Heart left ventricle (tissue), 16 donors: ENCODE data around the gene XBP1. TPM values are rescaled to one million over a fixed set of nuclear protein-coding genes. Genes with fewer than 3 reads are reported as not detected.

Source experiments
- ATAC-seq, 4 donors: fragments of 200-7000 bp; cut with Tn5 transposase; one replicate each; pipeline ENCODE4 v1.9.1; 2020 to 2022; ENCODE audit warnings: moderate library complexity in 4 of 4, mild to moderate bottlenecking in 3 of 4, moderate number of reproducible peaks in 1 of 4
- DNase-seq, 5 donors: peaks; one replicate each; pipeline ENCODE4 v3.0.0-alpha.2; 2020
- H3K27ac ChIP-seq, 12 donors: fragments of 200-600 bp; sonication (generic) in 4 of 12; one replicate each; pipeline versions ENCODE4 v1.5.0 to v1.8.0; 2016 to 2022; ENCODE audit warnings: mild to moderate bottlenecking in 2 of 12
- H3K27me3 ChIP-seq, 9 donors: fragments of 200-600 bp; sonication (generic) in 2 of 9; one replicate each; pipeline versions ENCODE4 v1.5.1 to v1.8.0; 2016 to 2022; ENCODE audit warnings: mild to moderate bottlenecking in 3 of 9
- H3K36me3 ChIP-seq, 9 donors: fragments of 200-600 bp; sonication (generic) in 2 of 9; one replicate each; pipeline versions ENCODE4 v1.5.0 to v1.8.0; 2018 to 2022; ENCODE audit warnings: mild to moderate bottlenecking in 2 of 9
- H3K4me1 ChIP-seq, 12 donors: fragments of 200-600 bp; sonication (generic) in 4 of 12; one replicate each; pipeline versions ENCODE4 v1.5.0 to v1.8.0; 2016 to 2022; ENCODE audit warnings: mild to moderate bottlenecking in 3 of 12
- H3K4me3 ChIP-seq, 12 donors: fragments of 200-600 bp; sonication (generic) in 4 of 12; one replicate each; pipeline versions ENCODE4 v1.5.0 to v1.8.0; 2017 to 2022; ENCODE audit warnings: mild to moderate bottlenecking in 9 of 12, moderate library complexity in 4 of 12
- H3K9me3 ChIP-seq, 12 donors: fragments of 200-600 bp; sonication (generic) in 4 of 12; one replicate each; pipeline versions ENCODE4 v1.5.0 to v1.8.0; 2016 to 2022; ENCODE audit warnings: mild to moderate bottlenecking in 1 of 12
- CTCF ChIP-seq, 12 donors: fragments of 200-600 bp; sonication (generic) in 4 of 12; IDR thresholded peaks; one replicate each; pipeline versions ENCODE4 v1.5.0 to v1.8.0; 2018 to 2022; ENCODE audit warnings: antibody characterized with exemption in 12 of 12, mild to moderate bottlenecking in 5 of 12
- POLR2A ChIP-seq, 2 donors: fragments of 450-650 bp; IDR thresholded peaks; one replicate each; pipeline ENCODE4 v1.6.1; 2017; ENCODE audit warnings: antibody characterized with exemption in 2 of 2, mild to moderate bottlenecking in 2 of 2, moderate library complexity in 2 of 2
- WGBS, 4 donors: extraction: QIAGEN DNeasy Blood & Tissue Kit in 2 of 4; methylation state at CpG; one replicate each; pipeline versions ENCODE4 v1.1.5 to v1.1.7; 2013 to 2018; 5-methylcytosine and 5-hydroxymethylcytosine counted together
- intact Hi-C, 10 donors: fragments of 100-400 bp; cut with DNase I; formaldehyde crosslinking; loops; one replicate each; pipeline versions ENCODE4 v1.11.1 to v1.14.2; 2022
- polyA plus RNA-seq, 2 donors: library from polyadenylated mRNA; stranded (reverse); fragments of 200-250 nt; gene quantifications; one replicate each; pipeline ENCODE4 v1.2.3, GENCODE V29; 2013
- total RNA-seq, 9 donors: library from RNA; depleted of rRNA in 2 of 9; stranded (reverse); fragments of >200 nt in 2 of 9; fragmentation: NEBNext Ultra II Directional in 3 of 9; extraction: Animal tissue kit (Norgen Biotek cat#: 25700) in 3 of 9; gene quantifications; one replicate each; pipeline versions ENCODE4 v1.1.0 to v1.2.4, GENCODE V29; 2016 to 2023
- donor health status: ischemic (EF 13 %, LVEDD 7.1; RV severe dilation, severe dysfunction).
- donor health status: healthy with polysubstance abuse.
- donor health status: DM: no; HTN: yes; CAD: no.
- donor health status: DM: no; HTN: no; CAD: no.
- donor health status: ischemic (EF 25% LVEDD 6.9; RV normal size, moderate dysfunction).
- donor health status: ischemic (EF 25% LVEDD 5.7; RV mildly dilated, moderate dysfunction).
- donor health status: healthy.
- donor health status: DM: yes; HTN: yes; CAD: no.
- donor health status: ischemic (EF 35%, LVEDD 5.7; RV mildly dilated, moderate dysfunction).
- donor health status: nonischemic (EF 11% LVEDD 7.7; RV severe dilation, severe dysfunction).
- donor health status: DM: yes; HTN: yes; CAD: no.
- donor health status: PGD.
- donor health status: ischemic (EF 29% LVEDD 5.4; RV normal size, mild dysfunction).
- donor health status: nonischemic (EF 23%, LVEDD 6.1; RV moderate dilation, normal function).

The XBP1 gene
- total and polyA plus RNA-seq, 11 donors = 23.8 to 160 (median 88.1) TPM

- TF ChIP-seq CTCF (IDR thresholded peaks at IDR 0.05) (no peak), POLR2A (IDR thresholded peaks at IDR 0.05) (no peak)
- ATAC-seq (no peak), DNase-seq (no peak)
- Histone ChIP-seq H3K4me1 (peaks cover 0 to 34% (median 25%) of the 10 kb centered on the region in 12 donors), H3K27me3 (no peaks in the 10 kb centered on the region), H3K9me3 (no peaks in the 10 kb centered on the region), H3K27ac (peak overlapping the region in 1 of 12 donors; percentile 24), H3K36me3 (peaks cover 0 to 46% (median 31%) of the 10 kb centered on the region in 9 donors), H3K4me3 (peak overlapping the region in 3 of 12 donors; percentile 2 to 91 (median 91))
- WGBS, 4 donors = 90 to 96% (median 91%) methylated on average over 1 of the region's 1 CpG
- intact Hi-C loops = no loop called here
Measured at GRCh38 chr22:28774378-28774777, 26.0 kb downstream of the XBP1 start.

GRCh38 chr22:28773461-28773867, 26.9 kb downstream of the XBP1 start:
- ATAC-seq = peak in 1 of 4 donors; percentile 1
- WGBS, 4 donors = 3 to 8% (median 6%) methylated on average over 10 of the region's 10 CpGs
- TF ChIP-seq CTCF (IDR thresholded peaks at IDR 0.05) (no peak), POLR2A (IDR thresholded peaks at IDR 0.05) (no peak)

GRCh38 chr22:28772633-28773460, 27.5 kb downstream of the XBP1 start, which contains the start of gene CCDC117:
CCDC117 (plus strand) TSS chr22:28772695; CDS start chr22:28772850, 155 bp downstream.
- Histone ChIP-seq H3K27me3 (no peaks in the 10 kb centered on the region), H3K4me1 (peaks cover 0 to 26% (median 19%) of the 10 kb centered on the region in 12 donors), H3K27ac (peak within 1 kb of the TSS; percentile 86 to 100 (median 97)), H3K4me3 (peak within 1 kb of the TSS; percentile 65 to 93 (median 80)), H3K9me3 (peaks cover 0 to 5% (median 0%) of the 10 kb centered on the region in 12 donors), H3K36me3 (peaks cover 0 to 33% (median 26%) of the 10 kb centered on the region in 9 donors)
- intact Hi-C loops = loop anchor here in 5 of 10 donors (1.0 to 2.0 kb wide), 6 partner anchors 26 to 32 kb away; partner anchors contain the start of genes HSCB (in 3 of the 5), CHEK2 (in 2 of the 5) and XBP1 (in 2 of the 5)
- ATAC-seq (peak; percentile 98 to 99 (median 99)), DNase-seq (peak; percentile 96 to 98 (median 97))
- TF ChIP-seq CTCF (IDR thresholded peaks at IDR 0.05) (peak in 6 of 12 donors; percentile 3 to 41 (median 24)), POLR2A (IDR thresholded peaks at IDR 0.05) (peak; percentile 23 to 88)
- 0 to 1% (median 0%) methylated on average over 12 to 92 of the region's 92 CpGs for WGBS, 4 donors

More at GRCh38 chr22:28773461-28773867, 26.9 kb downstream of the XBP1 start:
- Histone ChIP-seq H3K4me1 (peaks cover 0 to 27% (median 20%) of the 10 kb centered on the region in 12 donors), H3K9me3 (peaks cover 0 to 5% (median 0%) of the 10 kb centered on the region in 12 donors), H3K27ac (peak overlapping the region in 11 of 12 donors; percentile 86 to 100 (median 97)), H3K4me3 (peak overlapping the region; percentile 65 to 93 (median 80)), H3K27me3 (no peaks in the 10 kb centered on the region), H3K36me3 (peaks cover 0 to 39% (median 31%) of the 10 kb centered on the region in 9 donors)
- DNase-seq = no peak
- intact Hi-C loops = loop anchor here in 5 of 10 donors (2.0 kb wide), 4 partner anchors 25 to 33 kb away; partner anchors contain the start of genes HSCB (in 2 of the 5), XBP1 (in 2 of the 5) and CHEK2 (in 1 of the 5)
